Colonic mucosa (tissue), 4 donors: ENCODE measurements around the gene GSK3A. TPM values are rescaled to one million over a fixed set of nuclear protein-coding genes. Genes with fewer than 3 reads are reported as not detected.
A peak's percentile ranks its signal among the peaks of the same experiment; 100 is the strongest.

Experiments used
- DNase-seq: peaks from one replicate; pipeline ENCODE4 v3.0.0-alpha.2; 2020
- H3K27ac ChIP-seq: fragments of 200-600 bp; one replicate; pipeline ENCODE4 v1.8.0; 2021
- H3K27me3 ChIP-seq: fragments of 200-600 bp; one replicate; pipeline ENCODE4 v1.8.0; 2021
- H3K36me3 ChIP-seq: fragments of 200-600 bp; one replicate; pipeline ENCODE4 v1.8.0; 2021
- H3K4me1 ChIP-seq: fragments of 200-600 bp; one replicate; pipeline ENCODE4 v1.8.0; 2021; ENCODE audit warnings: mild to moderate bottlenecking
- H3K4me3 ChIP-seq: fragments of 200-600 bp; one replicate; pipeline ENCODE4 v1.8.0; 2021
- H3K9ac ChIP-seq, 2 donors: one replicate each; pipeline ENCODE4 v1.7.0; 2013; ENCODE audit warnings: control low read depth in 2 of 2, low read depth in 2 of 2, low read length in 2 of 2
- H3K9me3 ChIP-seq: fragments of 200-600 bp; one replicate; pipeline ENCODE4 v1.8.0; 2021
- intact Hi-C: fragments of 100-400 bp; cut with DNase I; formaldehyde crosslinking; loops from one replicate; pipeline ENCODE4 v1.14.1; 2022
- total RNA-seq, 2 donors: library from RNA; stranded (reverse); fragmentation: NEBNext Ultra II Directional in 1 of 2; extraction: Animal tissue kit (Norgen Biotek cat#: 25700) in 1 of 2; gene quantifications; one replicate each; pipeline ENCODE4 v1.2.1, GENCODE V29; 2021
- TF ChIP-seq, protein P1 (sequence below): fragments of 200-600 bp; IDR thresholded peaks from one replicate; pipeline ENCODE4 v1.8.0; 2022; ENCODE audit warnings: antibody characterized with exemption, mild to moderate bottlenecking
- donor health status: healthy.
- donor health status: DM: no; HTN: no; CAD: no.
- donor health status: DM: no; HTN: no; CAD: no.

GSK3A gene
- total RNA-seq, 2 donors from 2014 or later: 47.8 to 51.8 TPM

DNA sequence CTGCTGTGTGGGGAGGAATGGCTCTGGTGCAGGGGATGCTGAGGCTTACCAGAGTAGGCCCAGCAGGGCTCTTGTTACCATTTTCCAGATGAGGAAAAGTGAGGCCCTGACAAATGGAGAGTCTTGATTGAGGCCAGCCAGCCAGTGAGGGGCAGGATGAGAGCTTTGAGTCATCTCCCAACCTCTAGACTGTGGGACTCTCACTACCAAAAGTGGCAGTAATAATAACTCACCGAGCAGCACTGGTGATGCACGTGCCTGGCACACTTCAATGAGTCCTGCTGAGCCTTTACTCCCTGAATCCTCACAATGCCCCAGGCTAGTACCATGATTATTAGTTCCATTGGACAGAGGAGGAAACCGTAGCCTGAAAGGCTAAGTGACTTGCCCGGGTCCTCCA, 34.4 kb upstream of the GSK3A start:
- Histone ChIP-seq H3K27ac (no peak overlapping the region), H3K4me3 (no peak overlapping the region), H3K9me3 (no peaks in the 10 kb centered on the region), H3K27me3 (no peaks in the 10 kb centered on the region), H3K36me3 (no peaks in the 10 kb centered on the region), H3K4me1 (peaks cover 16% of the 10 kb centered on the region), H3K9ac (no peak overlapping the region)
- intact Hi-C loops: no loop called here
- no peak for DNase-seq
- TF ChIP-seq, protein P1, sequence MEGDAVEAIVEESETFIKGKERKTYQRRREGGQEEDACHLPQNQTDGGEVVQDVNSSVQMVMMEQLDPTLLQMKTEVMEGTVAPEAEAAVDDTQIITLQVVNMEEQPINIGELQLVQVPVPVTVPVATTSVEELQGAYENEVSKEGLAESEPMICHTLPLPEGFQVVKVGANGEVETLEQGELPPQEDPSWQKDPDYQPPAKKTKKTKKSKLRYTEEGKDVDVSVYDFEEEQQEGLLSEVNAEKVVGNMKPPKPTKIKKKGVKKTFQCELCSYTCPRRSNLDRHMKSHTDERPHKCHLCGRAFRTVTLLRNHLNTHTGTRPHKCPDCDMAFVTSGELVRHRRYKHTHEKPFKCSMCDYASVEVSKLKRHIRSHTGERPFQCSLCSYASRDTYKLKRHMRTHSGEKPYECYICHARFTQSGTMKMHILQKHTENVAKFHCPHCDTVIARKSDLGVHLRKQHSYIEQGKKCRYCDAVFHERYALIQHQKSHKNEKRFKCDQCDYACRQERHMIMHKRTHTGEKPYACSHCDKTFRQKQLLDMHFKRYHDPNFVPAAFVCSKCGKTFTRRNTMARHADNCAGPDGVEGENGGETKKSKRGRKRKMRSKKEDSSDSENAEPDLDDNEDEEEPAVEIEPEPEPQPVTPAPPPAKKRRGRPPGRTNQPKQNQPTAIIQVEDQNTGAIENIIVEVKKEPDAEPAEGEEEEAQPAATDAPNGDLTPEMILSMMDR: no peak

- Histone ChIP-seq H3K27me3 (no peaks in the 10 kb centered on the region), H3K9me3 (no peaks in the 10 kb centered on the region), H3K4me1 (peaks cover 16% of the 10 kb centered on the region), H3K9ac (no peak overlapping the region), H3K4me3 (no peak overlapping the region), H3K36me3 (no peaks in the 10 kb centered on the region), H3K27ac (no peak overlapping the region)
- no peak for DNase-seq
- TF ChIP-seq, protein P1: no peak
- intact Hi-C loops: no loop called here
Measured at GRCh38 chr19:42276284-42276683, 33.9 kb upstream of the GSK3A start.

GRCh38 chr19:42275517-42275916, 33.1 kb upstream of the GSK3A start:
- no peaks in the 10 kb centered on the region for H3K36me3 ChIP-seq
- no peaks in the 10 kb centered on the region for H3K27me3 ChIP-seq
- no peak for DNase-seq
- H3K4me3 ChIP-seq: no peak overlapping the region
- no peak overlapping the region for H3K9ac ChIP-seq
- TF ChIP-seq, protein P1: no peak
- H3K27ac ChIP-seq: no peak overlapping the region
- intact Hi-C loops: no loop called here
- H3K9me3 ChIP-seq: no peaks in the 10 kb centered on the region
- peaks cover 22% of the 10 kb centered on the region for H3K4me1 ChIP-seq

GRCh38 chr19:42275103-42275502, 32.7 kb upstream of the GSK3A start:
- H3K27me3 ChIP-seq: no peaks in the 10 kb centered on the region
- intact Hi-C loops: no loop called here
- no peaks in the 10 kb centered on the region for H3K36me3 ChIP-seq
- DNase-seq: no peak
- H3K9me3 ChIP-seq: no peaks in the 10 kb centered on the region
- no peak overlapping the region for H3K27ac ChIP-seq
- H3K4me3 ChIP-seq: no peak overlapping the region
- TF ChIP-seq, protein P1: no peak
- H3K4me1 ChIP-seq: peaks cover 24% of the 10 kb centered on the region
- H3K9ac ChIP-seq: peak overlapping the region; percentile 10 to 12

- TF ChIP-seq, protein P1: no peak
- Histone ChIP-seq H3K27ac (no peak overlapping the region), H3K27me3 (no peaks in the 10 kb centered on the region), H3K36me3 (no peaks in the 10 kb centered on the region), H3K9ac (peak overlapping the region in 1 of 2 donors; percentile 43), H3K9me3 (no peaks in the 10 kb centered on the region), H3K4me3 (no peak overlapping the region), H3K4me1 (peaks cover 21% of the 10 kb centered on the region)
- intact Hi-C loops: no loop called here
- no peak for DNase-seq
Measured at GRCh38 chr19:42274065-42274682, 31.8 kb upstream of the GSK3A start.
